Measurements from ENCODE around the gene ELFN1. TPM values are rescaled to one million over a fixed set of nuclear protein-coding genes. Genes with fewer than 3 reads are reported as not detected.
"Not testable (repeated sequence)": the region's sequence is repeated elsewhere in the genome, so short reads cannot be mapped to it uniquely, and the experiment has no call there.

ELFN1 gene
- total and polyA plus RNA-seq, 4 donors: 7.8 to 28.4 (median 16.3) TPM

DNA sequence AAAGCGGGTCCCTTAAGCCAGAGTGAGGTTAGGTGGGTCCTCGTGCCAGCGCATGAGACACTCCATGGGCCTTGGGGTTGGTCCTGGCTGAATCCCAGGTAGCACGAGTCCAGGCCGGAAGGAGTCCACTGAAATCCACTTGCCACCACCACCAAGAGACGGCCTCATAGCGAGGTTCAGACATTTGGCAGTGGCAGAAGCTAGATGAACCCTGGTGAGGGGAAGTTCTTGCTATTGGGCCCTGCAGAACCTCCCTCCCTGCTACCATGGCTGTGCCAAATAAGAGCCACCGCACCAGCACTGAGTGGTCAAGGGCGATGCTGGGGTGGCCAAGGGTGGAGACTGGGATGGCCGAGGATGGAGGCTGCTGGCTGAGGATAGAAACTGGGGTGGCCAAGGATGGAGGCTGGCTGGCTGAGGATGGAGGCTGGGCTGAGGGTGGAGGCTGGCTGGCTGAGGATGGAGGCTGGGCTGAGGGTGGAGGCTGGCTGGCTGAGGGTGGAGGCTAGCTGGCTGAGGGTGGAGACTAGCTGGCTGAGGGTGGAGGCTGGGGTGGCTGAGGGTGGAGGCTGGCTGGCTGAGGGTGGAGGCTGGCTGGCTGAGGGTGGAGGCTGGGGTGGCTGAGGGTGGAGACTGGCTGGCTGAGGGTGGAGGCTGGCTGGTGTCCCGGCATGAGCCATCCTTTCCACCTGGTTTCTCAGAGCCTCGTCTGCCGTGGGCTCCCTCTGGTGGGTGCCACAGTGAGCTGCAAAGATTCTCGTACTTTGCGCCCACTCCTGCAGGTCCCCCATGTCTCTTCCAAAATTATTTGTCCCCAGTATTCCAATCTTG lies 88.2 kb downstream of the ELFN1 start:
- no peak for DNase-seq (ENCODE audit: low read depth in 4 of 6, low spot score in 6 of 6)
- Histone ChIP-seq H3K36me3 (ENCODE audit: control insufficient read depth, insufficient read depth, low read length) (no peaks in the 10 kb centered on the region), H3K4me1 (ENCODE audit: control insufficient read depth, insufficient read depth, low read length) (no peaks in the 10 kb centered on the region), H3K4me3 (ENCODE audit: low read depth, low read length) (no peak overlapping the region), H3K9me3 (ENCODE audit: control insufficient read depth, insufficient read depth, low read length) (no peaks in the 10 kb centered on the region), H3K27me3 (ENCODE audit: control insufficient read depth, insufficient read depth, low read length) (no peaks in the 10 kb centered on the region), H3K27ac (ENCODE audit: low read depth, low read length) (no peak overlapping the region)
- 73% methylated on average over 11 of the region's 15 CpGs for WGBS (ENCODE audit: insufficient coverage)

DNA sequence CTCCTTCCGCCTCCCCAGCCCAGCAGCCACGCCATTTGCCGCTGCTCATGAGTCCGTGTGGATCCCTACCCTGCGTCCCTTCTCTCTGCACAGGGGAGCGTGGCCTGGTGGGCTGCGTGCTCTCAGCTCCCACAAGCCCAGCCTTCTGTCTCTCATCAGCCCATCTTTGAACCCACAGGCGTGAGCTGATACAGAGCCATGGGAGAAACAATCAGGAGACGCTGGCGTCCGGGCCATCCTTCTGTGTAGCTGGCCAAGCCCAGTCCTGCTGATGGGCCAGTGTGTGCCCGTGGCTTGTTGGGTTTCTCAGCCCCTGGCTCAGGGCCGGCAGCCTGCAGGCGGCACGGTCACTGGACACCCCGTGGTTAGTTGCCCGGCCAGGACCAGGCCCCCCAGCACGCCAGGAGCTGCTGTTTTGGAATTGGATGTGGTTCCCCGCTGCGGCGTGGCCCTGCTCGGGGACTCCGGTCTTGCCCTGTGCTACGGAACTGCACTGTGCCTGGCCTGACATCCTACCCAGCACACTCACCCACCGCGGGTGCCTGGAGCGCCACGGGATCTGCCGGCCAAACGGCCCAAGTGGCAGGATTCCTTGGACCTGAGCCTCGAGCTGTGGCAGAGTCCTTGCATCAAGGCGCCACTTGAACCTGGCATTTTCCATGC lies 88.9 kb downstream of the ELFN1 start:
- no peaks in the 10 kb centered on the region for H3K9me3 ChIP-seq (ENCODE audit: control insufficient read depth, insufficient read depth, low read length)
- no peaks in the 10 kb centered on the region for H3K36me3 ChIP-seq (ENCODE audit: control insufficient read depth, insufficient read depth, low read length)
- DNase-seq (ENCODE audit: low read depth in 4 of 6, low spot score in 6 of 6): no peak
- no peaks in the 10 kb centered on the region for H3K4me1 ChIP-seq (ENCODE audit: control insufficient read depth, insufficient read depth, low read length)
- H3K27me3 ChIP-seq (ENCODE audit: control insufficient read depth, insufficient read depth, low read length): no peaks in the 10 kb centered on the region
- H3K4me3 ChIP-seq (ENCODE audit: low read depth, low read length): no peak overlapping the region
- 88% methylated on average over 32 of the region's 32 CpGs for WGBS (ENCODE audit: insufficient coverage)
- H3K27ac ChIP-seq (ENCODE audit: low read depth, low read length): no peak overlapping the region

- DNase-seq (ENCODE audit: low read depth in 4 of 6, low spot score in 6 of 6): no peak
- H3K27ac ChIP-seq (ENCODE audit: low read depth, low read length): no peak overlapping the region
- H3K27me3 ChIP-seq (ENCODE audit: control insufficient read depth, insufficient read depth, low read length): no peaks in the 10 kb centered on the region
- no peaks in the 10 kb centered on the region for H3K36me3 ChIP-seq (ENCODE audit: control insufficient read depth, insufficient read depth, low read length)
- no peak overlapping the region for H3K4me3 ChIP-seq (ENCODE audit: low read depth, low read length)
- H3K4me1 ChIP-seq (ENCODE audit: control insufficient read depth, insufficient read depth, low read length): no peaks in the 10 kb centered on the region
- WGBS (ENCODE audit: insufficient coverage): 81% methylated on average over 5 of the region's 13 CpGs
- H3K9me3 ChIP-seq (ENCODE audit: control insufficient read depth, insufficient read depth, low read length): no peaks in the 10 kb centered on the region
Observed at GRCh38 chr7:1761097-1761496, 91.0 kb downstream of the ELFN1 start.

GRCh38 chr7:1761774-1762173 lies 91.7 kb downstream of the ELFN1 start:
- WGBS (ENCODE audit: insufficient coverage): 70% methylated on average over 6 of the region's 11 CpGs
- no peaks in the 10 kb centered on the region for H3K4me1 ChIP-seq (ENCODE audit: control insufficient read depth, insufficient read depth, low read length)
- no peaks in the 10 kb centered on the region for H3K27me3 ChIP-seq (ENCODE audit: control insufficient read depth, insufficient read depth, low read length)
- H3K9me3 ChIP-seq (ENCODE audit: control insufficient read depth, insufficient read depth, low read length): no peaks in the 10 kb centered on the region
- H3K27ac ChIP-seq (ENCODE audit: low read depth, low read length): no peak overlapping the region
- peak in 1 of 6 donors; percentile 73 for DNase-seq (ENCODE audit: low read depth in 4 of 6, low spot score in 6 of 6)
- no peak overlapping the region for H3K4me3 ChIP-seq (ENCODE audit: low read depth, low read length)
- no peaks in the 10 kb centered on the region for H3K36me3 ChIP-seq (ENCODE audit: control insufficient read depth, insufficient read depth, low read length)

DNA sequence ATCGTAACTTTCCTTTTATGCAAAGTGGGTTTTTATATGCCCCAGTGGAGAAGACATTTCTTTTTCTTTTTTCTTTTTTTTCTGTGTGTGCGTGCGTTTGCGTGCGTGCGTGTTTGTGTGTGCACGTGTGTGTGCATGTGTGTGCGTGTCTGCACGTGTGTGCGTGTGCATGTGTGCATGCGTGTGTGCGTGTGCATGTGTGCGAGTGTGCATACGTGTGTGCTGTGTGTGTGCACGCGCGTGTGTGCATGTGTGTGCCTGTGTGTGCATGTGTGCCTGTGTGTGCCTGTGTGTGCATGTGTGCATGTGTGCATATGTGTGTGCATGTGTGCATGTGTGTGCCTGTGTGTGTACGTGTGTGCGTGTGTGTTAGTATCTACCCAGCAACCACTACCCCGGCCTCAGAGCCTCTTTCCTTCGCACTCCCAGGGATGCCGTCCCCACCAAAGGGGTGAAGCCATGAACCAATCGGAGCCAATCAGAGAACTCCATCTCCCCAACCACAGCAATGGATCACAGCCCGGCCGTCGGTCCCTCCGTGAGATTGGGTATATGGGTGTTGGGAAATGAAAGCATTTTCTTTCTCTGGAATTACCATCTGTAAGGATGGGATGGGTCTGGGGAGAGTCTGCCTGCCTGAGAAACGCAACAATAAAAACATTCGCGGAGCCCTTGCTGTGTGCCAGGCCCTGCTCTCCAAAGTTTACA lies 92.3 kb downstream of the ELFN1 start:
- no peak overlapping the region for H3K27ac ChIP-seq (ENCODE audit: low read depth, low read length)
- H3K9me3 ChIP-seq (ENCODE audit: control insufficient read depth, insufficient read depth, low read length): no peaks in the 10 kb centered on the region
- peak in 1 of 6 donors; percentile 8 for DNase-seq (ENCODE audit: low read depth in 4 of 6, low spot score in 6 of 6)
- H3K4me3 ChIP-seq (ENCODE audit: low read depth, low read length): no peak overlapping the region
- H3K36me3 ChIP-seq (ENCODE audit: control insufficient read depth, insufficient read depth, low read length): no peaks in the 10 kb centered on the region
- H3K4me1 ChIP-seq (ENCODE audit: control insufficient read depth, insufficient read depth, low read length): no peaks in the 10 kb centered on the region
- H3K27me3 ChIP-seq (ENCODE audit: control insufficient read depth, insufficient read depth, low read length): no peaks in the 10 kb centered on the region
- WGBS (ENCODE audit: insufficient coverage): 93% methylated on average over 19 of the region's 30 CpGs

GRCh38 chr7:1763033-1763432 lies 93.0 kb downstream of the ELFN1 start:
- Histone ChIP-seq H3K27ac (ENCODE audit: low read depth, low read length) (no peak overlapping the region), H3K36me3 (ENCODE audit: control insufficient read depth, insufficient read depth, low read length) (no peaks in the 10 kb centered on the region)
- WGBS (ENCODE audit: insufficient coverage): 97% methylated on average over 13 of the region's 13 CpGs

GRCh38 chr7:1763911-1764310 lies 93.8 kb downstream of the ELFN1 start:
- not testable (repeated sequence) for H3K4me3 ChIP-seq (ENCODE audit: low read depth, low read length); H3K4me1 ChIP-seq (ENCODE audit: control insufficient read depth, insufficient read depth, low read length); DNase-seq (ENCODE audit: low read depth in 4 of 6, low spot score in 6 of 6); H3K27me3 ChIP-seq (ENCODE audit: control insufficient read depth, insufficient read depth, low read length); H3K36me3 ChIP-seq (ENCODE audit: control insufficient read depth, insufficient read depth, low read length); H3K9me3 ChIP-seq (ENCODE audit: control insufficient read depth, insufficient read depth, low read length); H3K27ac ChIP-seq (ENCODE audit: low read depth, low read length)
- 98% methylated on average over 9 of the region's 15 CpGs for whole genome bisulfite sequencing (ENCODE audit: insufficient coverage)

More at GRCh38 chr7:1763033-1763432, 93.0 kb downstream of the ELFN1 start:
- no peak overlapping the region for H3K4me3 ChIP-seq (ENCODE audit: low read depth, low read length)
- H3K4me1 ChIP-seq (ENCODE audit: control insufficient read depth, insufficient read depth, low read length): no peaks in the 10 kb centered on the region
- H3K27me3 ChIP-seq (ENCODE audit: control insufficient read depth, insufficient read depth, low read length): no peaks in the 10 kb centered on the region
- H3K9me3 ChIP-seq (ENCODE audit: control insufficient read depth, insufficient read depth, low read length): no peaks in the 10 kb centered on the region
- no peak for DNase-seq (ENCODE audit: low read depth in 4 of 6, low spot score in 6 of 6)

DNA sequence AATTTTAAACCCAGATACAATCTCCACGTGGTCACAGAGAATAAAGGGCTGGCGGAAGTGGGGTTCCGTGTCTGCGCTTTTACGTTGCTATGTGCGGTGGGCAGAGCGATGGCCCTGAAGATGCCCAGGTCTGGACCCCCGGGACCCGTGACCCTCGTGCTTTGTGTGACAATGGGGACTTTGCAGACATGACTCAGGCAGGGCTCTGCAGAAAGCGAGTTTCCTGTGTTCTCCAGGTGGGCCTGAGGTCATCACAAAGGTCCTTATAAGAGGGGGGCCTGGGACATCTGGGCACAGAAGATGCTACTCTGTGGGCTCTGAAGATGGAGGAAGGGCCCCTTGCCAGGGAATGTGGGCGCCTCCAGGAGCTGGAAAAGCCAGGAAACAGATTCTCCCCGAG lies 95.3 kb downstream of the ELFN1 start:
- Histone ChIP-seq H3K4me1 (ENCODE audit: control insufficient read depth, insufficient read depth, low read length) (no peaks in the 10 kb centered on the region), H3K4me3 (ENCODE audit: low read depth, low read length) (no peak overlapping the region), H3K27ac (ENCODE audit: low read depth, low read length) (no peak overlapping the region), H3K27me3 (ENCODE audit: control insufficient read depth, insufficient read depth, low read length) (no peaks in the 10 kb centered on the region), H3K9me3 (ENCODE audit: control insufficient read depth, insufficient read depth, low read length) (no peaks in the 10 kb centered on the region), H3K36me3 (ENCODE audit: control insufficient read depth, insufficient read depth, low read length) (no peaks in the 10 kb centered on the region)
- no peak for DNase-seq (ENCODE audit: low read depth in 4 of 6, low spot score in 6 of 6)
- 87% methylated on average over 11 of the region's 13 CpGs for WGBS (ENCODE audit: insufficient coverage)

GRCh38 chr7:1767524-1767923 lies 97.4 kb downstream of the ELFN1 start:
- WGBS (ENCODE audit: insufficient coverage): 47% methylated on average over 5 of the region's 10 CpGs
- H3K27me3 ChIP-seq (ENCODE audit: control insufficient read depth, insufficient read depth, low read length): no peaks in the 10 kb centered on the region
- no peaks in the 10 kb centered on the region for H3K4me1 ChIP-seq (ENCODE audit: control insufficient read depth, insufficient read depth, low read length)
- no peaks in the 10 kb centered on the region for H3K9me3 ChIP-seq (ENCODE audit: control insufficient read depth, insufficient read depth, low read length)
- no peak overlapping the region for H3K27ac ChIP-seq (ENCODE audit: low read depth, low read length)
- no peak for DNase-seq (ENCODE audit: low read depth in 4 of 6, low spot score in 6 of 6)
- no peak overlapping the region for H3K4me3 ChIP-seq (ENCODE audit: low read depth, low read length)
- H3K36me3 ChIP-seq (ENCODE audit: control insufficient read depth, insufficient read depth, low read length): no peaks in the 10 kb centered on the region
